ENCODE measurements around the gene TMEM178B.
"Not testable (repeated sequence)": the region's sequence is repeated elsewhere in the genome, so short reads cannot be mapped to it uniquely, and the experiment has no call there.

TMEM178B gene

GRCh38 chr7:141073641-141074161 lies at the start of gene TMEM178B:
Gene TMEM178B, plus strand, starts transcription at chr7:141074064.
- DNase-seq, result no peak

- no peak for DNase-seq
Observed at GRCh38 chr7:141024668-141025067, 49.2 kb upstream of the TMEM178B start.

GRCh38 chr7:141027043-141027442 lies 46.8 kb upstream of the TMEM178B start:
- no peak for DNase-seq

GRCh38 chr7:141028767-141029166 lies 45.1 kb upstream of the TMEM178B start:
- no peak for DNase-seq

- not testable (repeated sequence) for DNase-seq
Observed at GRCh38 chr7:141032539-141033323, 41.1 kb upstream of the TMEM178B start.

GRCh38 chr7:141038100-141038499 lies 35.8 kb upstream of the TMEM178B start:
- not testable (repeated sequence) for DNase-seq

- no peak for DNase-seq
Observed at GRCh38 chr7:141039376-141039775, 34.5 kb upstream of the TMEM178B start.

- DNase-seq, result peak; percentile 55
Observed at GRCh38 chr7:141042222-141043193, 31.4 kb upstream of the TMEM178B start.

GRCh38 chr7:141043616-141044015 lies 30.2 kb upstream of the TMEM178B start:
- DNase-seq, result no peak

- no peak for DNase-seq
Observed at GRCh38 chr7:141045126-141045841, 28.6 kb upstream of the TMEM178B start.

GRCh38 chr7:141045842-141046620 lies 27.8 kb upstream of the TMEM178B start:
- DNase-seq, result no peak

- no peak for DNase-seq
Observed at GRCh38 chr7:141053626-141054025, 20.2 kb upstream of the TMEM178B start.

GRCh38 chr7:141055146-141055545 lies 18.7 kb upstream of the TMEM178B start:
- no peak for DNase-seq

GRCh38 chr7:141057788-141058187 lies 16.1 kb upstream of the TMEM178B start:
- DNase-seq, result no peak

- not testable (repeated sequence) for DNase-seq
Observed at GRCh38 chr7:141067856-141068255, 6.0 kb upstream of the TMEM178B start.

GRCh38 chr7:141071260-141071854 lies 2.5 kb upstream of the TMEM178B start:
- peak; percentile 91 for DNase-seq

GRCh38 chr7:141071855-141072547 lies 1.9 kb upstream of the TMEM178B start:
- DNase-seq, result peak; percentile 92

- DNase-seq, result peak; percentile 40
Observed at GRCh38 chr7:141072548-141073172, 1.2 kb upstream of the TMEM178B start.

GRCh38 chr7:141073173-141073640 lies 657 bp upstream of the TMEM178B start:
- DNase-seq, result peak; percentile 40
